OCI-LY1 (cell line): ENCODE measurements around the gene RNU7-1.

Experiments used
- H2AFZ ChIP-seq: fragments of 200-600 bp; sonication (generic), shearing (Covaris generic); 2 replicates; pipeline ENCODE4 v1.6.0; 2014; ENCODE audit warnings: antibody characterized with exemption, mild to moderate bottlenecking, low read length
- H3F3A ChIP-seq: fragments of 200-600 bp; sonication (generic), shearing (Covaris generic); 2 replicates; pipeline ENCODE4 v1.6.0; 2014; ENCODE audit warnings: mild to moderate bottlenecking, antibody characterized with exemption, low read length, moderate library complexity; ENCODE audit not compliant: insufficient read depth
- H3K27ac ChIP-seq: fragments of 200-600 bp; sonication (generic); 2 replicates; pipeline ENCODE4 v1.5.1; 2014; ENCODE audit warnings: low read length, mixed run types, mild to moderate bottlenecking, low read depth; ENCODE audit not compliant: poor library complexity, severe bottlenecking
- H3K27me3 ChIP-seq: fragments of 200-600 bp; sonication (generic); 2 replicates; pipeline ENCODE4 v1.6.0; 2014; ENCODE audit warnings: antibody characterized with exemption, mild to moderate bottlenecking, low read length, moderate library complexity; ENCODE audit not compliant: insufficient read depth
- H3K36me3 ChIP-seq: fragments of 200-600 bp; sonication (generic); 2 replicates; pipeline ENCODE4 v1.6.1; 2014; ENCODE audit warnings: mild to moderate bottlenecking, antibody characterized with exemption, low read length, moderate library complexity, mixed read lengths; ENCODE audit not compliant: insufficient read depth
- H3K4me1 ChIP-seq: fragments of 200-600 bp; sonication (generic); 2 replicates; pipeline ENCODE4 v1.5.1; 2014; ENCODE audit warnings: mild to moderate bottlenecking, low read length, moderate library complexity; ENCODE audit not compliant: insufficient read depth, severe bottlenecking
- H3K4me2 ChIP-seq: fragments of 200-600 bp; sonication (generic), shearing (Covaris generic); 2 replicates; pipeline ENCODE4 v1.6.1; 2014; ENCODE audit warnings: low read length
- H3K4me3 ChIP-seq: fragments of 200-600 bp; sonication (generic); 2 replicates; pipeline ENCODE4 v1.5.1; 2014; ENCODE audit warnings: low read length, low read depth, mild to moderate bottlenecking, mixed read lengths; ENCODE audit not compliant: poor library complexity, severe bottlenecking
- H3K79me2 ChIP-seq: fragments of 200-600 bp; shearing (Covaris generic); 2 replicates; pipeline ENCODE4 v1.6.1; 2016; ENCODE audit warnings: mixed run types, low read length, mixed read lengths; ENCODE audit not compliant: insufficient read depth
- H3K9ac ChIP-seq: fragments of 200-600 bp; sonication (generic), shearing (Covaris generic); 2 replicates; pipeline ENCODE4 v1.6.1; 2014; ENCODE audit warnings: mild to moderate bottlenecking, low read length, mixed read lengths
- H3K9me2 ChIP-seq: fragments of 200-600 bp; sonication (generic), shearing (Covaris generic); 2 replicates; pipeline ENCODE4 v1.6.1; 2014; ENCODE audit warnings: low read depth, mild to moderate bottlenecking, low read length, mixed read lengths
- H3K9me3 ChIP-seq: fragments of 200-600 bp; shearing (Covaris generic); 2 replicates; pipeline ENCODE4 v1.6.1; 2014; ENCODE audit warnings: low read length, mixed read lengths
- H4K20me1 ChIP-seq: fragments of 200-600 bp; sonication (generic), shearing (Covaris generic); 2 replicates; pipeline ENCODE4 v1.6.0; 2016; ENCODE audit warnings: mild to moderate bottlenecking, low read length; ENCODE audit not compliant: insufficient read depth
- EZH2 ChIP-seq: fragments of 200-600 bp; sonication (generic), shearing (Covaris generic); IDR thresholded peaks from 2 replicates; pipeline ENCODE4 v1.8.0; 2017; ENCODE audit warnings: borderline replicate concordance, mixed run types, mild to moderate bottlenecking, antibody characterized with exemption, low read length, moderate library complexity, mixed read lengths
- TF ChIP-seq, protein P1 (sequence below): fragments of 200-600 bp; sonication (generic), shearing (Covaris generic); IDR thresholded peaks from 2 replicates; pipeline ENCODE4 v1.5.1; 2017; ENCODE audit warnings: mild to moderate bottlenecking, antibody characterized with exemption, low read length, moderate library complexity, mixed read lengths

Gene RNU7-1

DNA sequence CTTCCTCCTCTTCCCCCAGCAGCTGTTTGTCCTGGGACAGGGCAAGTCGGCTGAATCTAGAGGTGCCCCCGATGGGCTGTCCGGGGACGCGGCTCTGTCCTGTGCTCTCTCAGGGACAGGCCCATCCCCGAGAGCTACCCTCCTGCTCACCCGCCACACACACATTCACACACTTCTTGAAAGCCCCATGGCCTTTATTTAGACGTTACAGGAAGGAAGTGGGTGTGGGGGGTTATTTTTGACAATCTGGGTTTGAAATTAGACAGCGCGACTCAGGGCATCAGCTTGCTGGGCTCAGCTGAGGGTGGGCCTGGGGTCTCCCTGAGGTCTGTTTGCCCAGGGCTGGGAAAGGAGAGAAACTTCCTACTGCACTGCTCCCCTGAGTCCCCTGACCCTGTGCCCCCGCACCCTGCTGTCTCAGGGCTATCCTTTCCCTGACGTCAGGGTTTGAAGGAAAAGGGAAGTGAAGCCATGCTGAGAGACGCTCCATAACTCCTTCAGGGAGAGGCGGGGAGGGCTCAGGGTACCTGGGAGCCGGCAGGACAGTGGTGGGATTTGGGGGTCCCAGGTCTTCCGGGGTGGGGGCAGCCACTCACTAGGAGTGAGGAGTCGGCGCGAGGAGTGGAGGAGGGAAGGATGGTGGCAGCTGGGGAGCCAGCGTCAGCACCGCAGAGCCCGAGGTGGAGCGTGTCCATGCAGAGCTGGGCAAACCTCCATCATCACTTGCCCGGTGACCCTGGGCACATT lies 15.6 kb downstream of the RNU7-1 start:
- Histone ChIP-seq H3K36me3 (peaks cover 3% of the 10 kb centered on the region), H3K4me1 (peaks cover 42% of the 10 kb centered on the region), H3K4me3 (no peak overlapping the region), H3K9me3 (no peaks in the 10 kb centered on the region), H3K4me2 (peak overlapping the region; percentile 29), H4K20me1 (no peaks in the 10 kb centered on the region), H3K27ac (no peak overlapping the region), H3F3A (no peaks in the 10 kb centered on the region), H3K79me2 (no peaks in the 10 kb centered on the region), H3K9ac (no peak overlapping the region), H3K9me2 (no peaks in the 10 kb centered on the region), H3K27me3 (peaks cover 10% of the 10 kb centered on the region; the same call in 1 of the 2 replicates), H2AFZ (no peak overlapping the region)
- no peak for TF ChIP-seq EZH2
- TF ChIP-seq, protein P1, sequence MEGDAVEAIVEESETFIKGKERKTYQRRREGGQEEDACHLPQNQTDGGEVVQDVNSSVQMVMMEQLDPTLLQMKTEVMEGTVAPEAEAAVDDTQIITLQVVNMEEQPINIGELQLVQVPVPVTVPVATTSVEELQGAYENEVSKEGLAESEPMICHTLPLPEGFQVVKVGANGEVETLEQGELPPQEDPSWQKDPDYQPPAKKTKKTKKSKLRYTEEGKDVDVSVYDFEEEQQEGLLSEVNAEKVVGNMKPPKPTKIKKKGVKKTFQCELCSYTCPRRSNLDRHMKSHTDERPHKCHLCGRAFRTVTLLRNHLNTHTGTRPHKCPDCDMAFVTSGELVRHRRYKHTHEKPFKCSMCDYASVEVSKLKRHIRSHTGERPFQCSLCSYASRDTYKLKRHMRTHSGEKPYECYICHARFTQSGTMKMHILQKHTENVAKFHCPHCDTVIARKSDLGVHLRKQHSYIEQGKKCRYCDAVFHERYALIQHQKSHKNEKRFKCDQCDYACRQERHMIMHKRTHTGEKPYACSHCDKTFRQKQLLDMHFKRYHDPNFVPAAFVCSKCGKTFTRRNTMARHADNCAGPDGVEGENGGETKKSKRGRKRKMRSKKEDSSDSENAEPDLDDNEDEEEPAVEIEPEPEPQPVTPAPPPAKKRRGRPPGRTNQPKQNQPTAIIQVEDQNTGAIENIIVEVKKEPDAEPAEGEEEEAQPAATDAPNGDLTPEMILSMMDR, result no peak

DNA sequence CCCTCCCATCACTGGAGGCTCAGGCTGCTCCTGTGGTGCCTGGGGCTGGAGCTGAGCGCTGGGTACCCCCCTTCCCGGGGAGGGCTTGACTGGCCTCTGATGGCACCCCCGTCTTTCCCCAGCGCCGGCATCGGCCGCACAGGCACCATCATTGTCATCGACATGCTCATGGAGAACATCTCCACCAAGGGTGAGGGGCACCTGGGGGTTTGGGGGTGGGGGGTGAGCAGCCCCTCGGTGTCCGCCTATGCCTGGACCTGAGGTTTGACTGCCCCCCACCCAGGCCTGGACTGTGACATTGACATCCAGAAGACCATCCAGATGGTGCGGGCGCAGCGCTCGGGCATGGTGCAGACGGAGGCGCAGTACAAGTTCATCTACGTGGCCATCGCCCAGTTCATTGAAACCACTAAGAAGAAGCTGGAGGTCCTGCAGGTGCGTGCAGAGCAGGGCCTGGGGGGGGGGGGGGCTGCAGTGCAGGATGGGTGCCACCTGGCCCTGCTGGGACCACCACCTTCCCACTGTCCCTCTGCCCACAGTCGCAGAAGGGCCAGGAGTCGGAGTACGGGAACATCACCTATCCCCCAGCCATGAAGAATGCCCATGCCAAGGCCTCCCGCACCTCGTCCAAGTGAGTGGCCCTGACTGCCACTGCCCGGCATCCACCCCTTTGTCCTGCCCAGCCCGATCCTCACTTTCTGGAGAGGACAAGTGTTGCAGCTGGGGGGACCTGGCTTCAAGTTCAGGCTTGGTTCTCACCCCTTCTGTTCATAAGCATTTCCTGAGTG lies 16.4 kb downstream of the RNU7-1 start:
- H3K9ac ChIP-seq, result no peak overlapping the region
- H2AFZ ChIP-seq, result no peak overlapping the region
- no peaks in the 10 kb centered on the region for H3F3A ChIP-seq
- no peaks in the 10 kb centered on the region for H3K9me3 ChIP-seq
- no peaks in the 10 kb centered on the region for H3K9me2 ChIP-seq
- H3K4me1 ChIP-seq, result peaks cover 48% of the 10 kb centered on the region
- H3K36me3 ChIP-seq, result peaks cover 11% of the 10 kb centered on the region
- TF ChIP-seq, protein P1, result no peak
- no peak for TF ChIP-seq EZH2
- no peak overlapping the region for H3K27ac ChIP-seq
- no peak overlapping the region for H3K4me3 ChIP-seq
- no peaks in the 10 kb centered on the region for H3K79me2 ChIP-seq
- no peak overlapping the region for H3K4me2 ChIP-seq
- H4K20me1 ChIP-seq, result no peaks in the 10 kb centered on the region
- H3K27me3 ChIP-seq, result peaks cover 10% of the 10 kb centered on the region; the same call in 1 of the 2 replicates

DNA sequence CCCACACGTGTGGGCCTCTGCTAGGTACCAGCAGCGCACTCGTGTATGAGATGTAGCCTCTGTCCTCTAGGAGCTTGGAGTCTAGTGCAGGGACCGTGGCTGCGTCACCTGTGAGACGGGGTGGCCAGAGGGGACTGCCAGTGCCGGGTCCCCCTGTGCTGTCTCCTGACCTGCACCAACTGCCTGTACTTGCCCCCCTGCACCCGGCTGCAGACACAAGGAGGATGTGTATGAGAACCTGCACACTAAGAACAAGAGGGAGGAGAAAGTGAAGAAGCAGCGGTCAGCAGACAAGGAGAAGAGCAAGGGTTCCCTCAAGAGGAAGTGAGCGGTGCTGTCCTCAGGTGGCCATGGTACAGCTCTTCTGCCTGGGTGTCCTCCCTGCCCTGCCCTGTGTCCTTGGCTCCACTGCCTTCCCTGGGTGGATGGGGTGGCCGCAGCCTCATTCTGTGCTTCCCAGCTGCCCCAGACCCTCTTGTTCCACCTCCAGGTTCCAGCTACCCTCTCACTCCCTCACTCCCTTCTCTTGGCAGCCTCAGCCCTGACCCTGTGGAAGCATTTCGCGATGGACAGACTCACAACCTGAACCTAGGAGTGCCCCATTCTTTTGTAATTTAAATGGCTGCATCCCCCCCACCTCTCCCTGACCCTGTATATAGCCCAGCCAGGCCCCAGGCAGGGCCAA lies 17.1 kb downstream of the RNU7-1 start:
- no peaks in the 10 kb centered on the region for H3K9me2 ChIP-seq
- TF ChIP-seq, protein P1, result no peak
- H3F3A ChIP-seq, result no peaks in the 10 kb centered on the region
- H3K9ac ChIP-seq, result no peak overlapping the region
- peaks cover 10% of the 10 kb centered on the region; the same call in 1 of the 2 replicates for H3K27me3 ChIP-seq
- H3K79me2 ChIP-seq, result no peaks in the 10 kb centered on the region
- H2AFZ ChIP-seq, result no peak overlapping the region
- H3K4me1 ChIP-seq, result peaks cover 52% of the 10 kb centered on the region
- no peaks in the 10 kb centered on the region for H4K20me1 ChIP-seq
- H3K9me3 ChIP-seq, result no peaks in the 10 kb centered on the region
- H3K4me2 ChIP-seq, result peak overlapping the region; percentile 31; the same call in 1 of the 2 replicates
- H3K4me3 ChIP-seq, result no peak overlapping the region
- no peak overlapping the region for H3K27ac ChIP-seq
- peaks cover 17% of the 10 kb centered on the region for H3K36me3 ChIP-seq
